ENCODE results near the gene PTPRC.

PTPRC gene

GRCh38 chr1:198597690-198598430 lies 41.0 kb upstream of the PTPRC start:
- H3K9ac ChIP-seq (ENCODE audit: low read length), result peak overlapping the region; percentile 99
- H3K4me1 ChIP-seq (ENCODE audit: insufficient read depth, low read length, severe bottlenecking), result peaks cover 51% of the 10 kb centered on the region
- peaks cover 25% of the 10 kb centered on the region for H3K79me2 ChIP-seq (ENCODE audit: insufficient read depth, low read length)
- H3K4me3 ChIP-seq (ENCODE audit: low read depth, low read length, poor library complexity, severe bottlenecking), result peak overlapping the region; percentile 84
- H3K27me3 ChIP-seq (ENCODE audit: insufficient read depth, low read length), result no peaks in the 10 kb centered on the region
- H2AFZ ChIP-seq (ENCODE audit: low read length), result no peak overlapping the region
- no peaks in the 10 kb centered on the region for H4K20me1 ChIP-seq (ENCODE audit: insufficient read depth, low read length)
- H3K36me3 ChIP-seq (ENCODE audit: insufficient read depth, low read length), result peaks cover 42% of the 10 kb centered on the region
- H3K27ac ChIP-seq (ENCODE audit: low read depth, low read length, poor library complexity, severe bottlenecking), result peak overlapping the region; percentile 97
- H3K4me2 ChIP-seq (ENCODE audit: low read length), result peak overlapping the region; percentile 87
- H3F3A ChIP-seq (ENCODE audit: insufficient read depth, low read length), result peaks cover 8% of the 10 kb centered on the region
- H3K9me3 ChIP-seq (ENCODE audit: low read length), result peaks cover 7% of the 10 kb centered on the region; the same call in 1 of the 2 replicates
- TF ChIP-seq CTCF (IDR thresholded peaks at IDR 0.05; ENCODE audit: low read length) (no peak), EZH2 (IDR thresholded peaks at IDR 0.05; ENCODE audit: borderline replicate concordance, low read length) (no peak)
- no peaks in the 10 kb centered on the region for H3K9me2 ChIP-seq (ENCODE audit: low read depth, low read length)

DNA sequence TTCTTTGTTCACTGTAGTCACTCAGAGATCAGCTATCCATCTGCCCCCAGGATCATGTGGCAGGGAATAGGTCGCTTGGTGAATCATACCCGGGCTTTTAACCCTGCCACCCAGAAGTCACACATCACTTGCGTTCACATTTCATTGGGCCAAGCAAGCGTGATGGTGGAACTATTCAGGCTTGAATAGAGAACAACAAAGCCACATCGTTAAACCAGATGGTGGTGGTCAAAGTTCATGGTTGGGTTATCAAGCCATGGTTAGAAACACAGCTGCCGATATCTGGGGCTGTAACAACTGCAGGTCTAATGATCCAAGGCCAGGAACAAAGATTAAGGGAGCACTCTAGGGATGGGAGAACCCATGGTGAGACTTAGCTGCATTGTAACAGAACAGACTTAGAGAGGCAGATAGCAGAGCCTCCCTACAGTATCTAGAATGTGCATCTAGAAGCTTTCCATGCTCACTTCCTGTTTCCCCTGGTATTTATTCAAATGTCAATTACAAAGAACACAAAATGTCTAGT lies 40.0 kb upstream of the PTPRC start:
- H3K79me2 ChIP-seq (ENCODE audit: insufficient read depth, low read length), result peaks cover 25% of the 10 kb centered on the region
- H2AFZ ChIP-seq (ENCODE audit: low read length), result no peak overlapping the region
- peaks cover 52% of the 10 kb centered on the region for H3K4me1 ChIP-seq (ENCODE audit: insufficient read depth, low read length, severe bottlenecking)
- H3K4me3 ChIP-seq (ENCODE audit: low read depth, low read length, poor library complexity, severe bottlenecking), result peak overlapping the region; percentile 84
- peaks cover 7% of the 10 kb centered on the region; the same call in 1 of the 2 replicates for H3K9me3 ChIP-seq (ENCODE audit: low read length)
- no peaks in the 10 kb centered on the region for H3K9me2 ChIP-seq (ENCODE audit: low read depth, low read length)
- H3K4me2 ChIP-seq (ENCODE audit: low read length), result peak overlapping the region; percentile 87
- H3K27me3 ChIP-seq (ENCODE audit: insufficient read depth, low read length), result no peaks in the 10 kb centered on the region
- peak overlapping the region; percentile 97 for H3K27ac ChIP-seq (ENCODE audit: low read depth, low read length, poor library complexity, severe bottlenecking)
- peak overlapping the region; percentile 99 for H3K9ac ChIP-seq (ENCODE audit: low read length)
- H3F3A ChIP-seq (ENCODE audit: insufficient read depth, low read length), result peaks cover 4% of the 10 kb centered on the region; the same call in 1 of the 2 replicates
- peaks cover 42% of the 10 kb centered on the region for H3K36me3 ChIP-seq (ENCODE audit: insufficient read depth, low read length)
- TF ChIP-seq CTCF (IDR thresholded peaks at IDR 0.05; ENCODE audit: low read length) (0 out of 2 replicates have a peak, but pooled peaks have one; percentile 8), EZH2 (IDR thresholded peaks at IDR 0.05; ENCODE audit: borderline replicate concordance, low read length) (no peak)
- no peaks in the 10 kb centered on the region for H4K20me1 ChIP-seq (ENCODE audit: insufficient read depth, low read length)

DNA sequence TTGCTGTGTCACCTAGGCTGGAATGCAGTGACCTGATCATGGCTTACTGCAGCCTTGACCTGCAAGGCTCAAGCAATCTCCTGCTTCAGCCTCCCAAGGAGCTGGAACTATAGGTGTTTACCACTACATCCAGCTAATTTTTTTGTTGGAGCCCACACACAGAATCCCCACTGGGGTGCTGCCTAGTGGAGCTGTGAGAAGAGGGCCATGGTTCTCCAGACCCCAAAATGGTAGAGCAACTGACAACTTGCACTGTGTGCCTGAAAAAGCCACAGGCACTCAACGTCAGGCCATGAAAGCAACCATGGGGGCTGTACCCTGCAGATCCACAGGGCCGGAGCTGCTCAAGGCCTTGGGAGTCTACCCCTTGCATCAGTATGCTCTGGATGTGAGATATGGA lies 39.1 kb upstream of the PTPRC start:
- no peak for TF ChIP-seq EZH2 (IDR thresholded peaks at IDR 0.05; ENCODE audit: borderline replicate concordance, low read length)
- TF ChIP-seq CTCF (IDR thresholded peaks at IDR 0.05; ENCODE audit: low read length), result no peak
- Histone ChIP-seq H3K79me2 (ENCODE audit: insufficient read depth, low read length) (peaks cover 25% of the 10 kb centered on the region), H3K36me3 (ENCODE audit: insufficient read depth, low read length) (peaks cover 38% of the 10 kb centered on the region), H3K27me3 (ENCODE audit: insufficient read depth, low read length) (no peaks in the 10 kb centered on the region), H3F3A (ENCODE audit: insufficient read depth, low read length) (no peaks in the 10 kb centered on the region), H3K4me3 (ENCODE audit: low read depth, low read length, poor library complexity, severe bottlenecking) (peak overlapping the region; percentile 84), H4K20me1 (ENCODE audit: insufficient read depth, low read length) (no peaks in the 10 kb centered on the region), H3K9me3 (ENCODE audit: low read length) (peaks cover 7% of the 10 kb centered on the region; the same call in 1 of the 2 replicates), H3K4me2 (ENCODE audit: low read length) (peak overlapping the region; percentile 87; the same call in 1 of the 2 replicates), H2AFZ (ENCODE audit: low read length) (no peak overlapping the region), H3K9me2 (ENCODE audit: low read depth, low read length) (no peaks in the 10 kb centered on the region), H3K27ac (ENCODE audit: low read depth, low read length, poor library complexity, severe bottlenecking) (peak overlapping the region; percentile 97), H3K4me1 (ENCODE audit: insufficient read depth, low read length, severe bottlenecking) (peaks cover 61% of the 10 kb centered on the region), H3K9ac (ENCODE audit: low read length) (peak overlapping the region; percentile 99; the same call in 1 of the 2 replicates)

Data from OCI-LY1 (cell line).